Measurements from ENCODE around the gene MAP3K4. TPM values are rescaled to one million over a fixed set of nuclear protein-coding genes. Genes with fewer than 3 reads are reported as not detected.

MAP3K4 gene
- total RNA-seq, 4 donors from 2014 or later: 22.5 to 38.0 (median 27.4) TPM

- Histone ChIP-seq H3K27me3 (no peaks in the 10 kb centered on the region), H3K4me3 (no peak overlapping the region), H3K27ac (no peak overlapping the region), H3K36me3 (peaks cover 0 to 94% (median 0%) of the 10 kb centered on the region in 3 donors), H3K4me1 (no peaks in the 10 kb centered on the region), H3K9me3 (peaks cover 4 to 19% (median 4%) of the 10 kb centered on the region in 3 donors)
- WGBS, 2 donors: 60 to 92% methylated on average over 1 to 5 of the region's 7 CpGs
- DNase-seq: no peak
- intact Hi-C loops (cut with DNase I): no loop called here
- TF ChIP-seq CTCF (IDR thresholded peaks at IDR 0.05): no peak
- TF ChIP-seq POLR2A (IDR thresholded peaks at IDR 0.05): no peak
Observed at GRCh38 chr6:161127071-161127740, 135.6 kb downstream of the MAP3K4 start.

DNA sequence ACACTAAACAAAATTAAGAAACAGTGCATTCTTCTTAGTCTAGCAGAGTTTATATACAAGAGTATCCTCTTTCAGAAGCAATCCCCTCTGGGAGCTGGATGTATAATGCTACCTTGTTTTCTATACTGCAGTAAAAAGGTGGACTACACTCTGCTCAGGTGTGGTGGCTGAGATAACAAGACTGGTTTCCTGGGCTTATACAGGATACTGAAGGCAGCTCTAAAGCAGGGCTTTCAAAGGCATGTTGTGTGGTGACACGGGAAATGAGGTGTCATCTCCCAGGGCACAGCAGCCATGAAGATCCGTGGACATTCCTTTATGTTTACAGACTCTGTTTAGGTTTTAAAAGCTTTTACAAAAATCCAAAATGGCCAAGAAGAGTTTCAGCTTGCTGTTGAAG lies 136.7 kb downstream of the MAP3K4 start:
- intact Hi-C loops (cut with DNase I): no loop called here
- Histone ChIP-seq H3K4me1 (no peaks in the 10 kb centered on the region), H3K27ac (no peak overlapping the region), H3K9me3 (peaks cover 0 to 9% (median 1%) of the 10 kb centered on the region in 3 donors), H3K36me3 (peaks cover 0 to 93% (median 0%) of the 10 kb centered on the region in 3 donors), H3K4me3 (no peak overlapping the region), H3K27me3 (no peaks in the 10 kb centered on the region)
- DNase-seq: no peak
- no peak for TF ChIP-seq CTCF (IDR thresholded peaks at IDR 0.05)
- no peak for TF ChIP-seq POLR2A (IDR thresholded peaks at IDR 0.05)
- WGBS, 2 donors: 82 to 94% methylated on average over 2 of the region's 2 CpGs

GRCh38 chr6:161128680-161129196 lies 137.2 kb downstream of the MAP3K4 start:
- H3K4me1 ChIP-seq: no peaks in the 10 kb centered on the region
- no peak for TF ChIP-seq POLR2A (IDR thresholded peaks at IDR 0.05)
- no peak for TF ChIP-seq CTCF (IDR thresholded peaks at IDR 0.05)
- no peak overlapping the region for H3K27ac ChIP-seq
- H3K9me3 ChIP-seq: peaks cover 0 to 4% (median 0%) of the 10 kb centered on the region in 3 donors
- H3K27me3 ChIP-seq: no peaks in the 10 kb centered on the region
- peaks cover 0 to 88% (median 0%) of the 10 kb centered on the region in 3 donors for H3K36me3 ChIP-seq
- intact Hi-C loops (cut with DNase I): no loop called here
- DNase-seq: no peak
- 79 to 82% methylated on average over 9 to 12 of the region's 12 CpGs for WGBS, 2 donors
- H3K4me3 ChIP-seq: no peak overlapping the region

- no peaks in the 10 kb centered on the region for H3K9me3 ChIP-seq
Observed at GRCh38 chr6:161130541-161130940, 139.0 kb downstream of the MAP3K4 start.

More at GRCh38 chr6:161130541-161130940, 139.0 kb downstream of the MAP3K4 start:
- intact Hi-C loops (cut with DNase I): no loop called here
- no peaks in the 10 kb centered on the region for H3K27me3 ChIP-seq
- 81 to 93% methylated on average over 5 to 7 of the region's 7 CpGs for WGBS, 2 donors
- TF ChIP-seq CTCF (IDR thresholded peaks at IDR 0.05) (no peak), POLR2A (IDR thresholded peaks at IDR 0.05) (no peak)
- peaks cover 0 to 84% (median 0%) of the 10 kb centered on the region in 3 donors for H3K36me3 ChIP-seq
- no peak for DNase-seq
- no peaks in the 10 kb centered on the region for H3K4me1 ChIP-seq
- H3K4me3 ChIP-seq: no peak overlapping the region
- H3K27ac ChIP-seq: no peak overlapping the region

All from esophagus squamous epithelium (tissue), 5 donors.